C4-2B (cell line): Measurements from ENCODE around the gene SELENOO.

ENCODE experiments used
- CTCF ChIP-seq: fragments of 450-650 bp; conservative IDR thresholded peaks from 2 replicates; pipeline ENCODE4 v1.5.1; 2017; ENCODE audit warnings: mild to moderate bottlenecking
- ZFX ChIP-seq: fragments of 450-650 bp; IDR thresholded peaks from 2 replicates; pipeline ENCODE4 v1.6.1; 2017

GRCh38 chr22:50252082-50253045, 51.6 kb downstream of the SELENOO start:
- no peak; the same call in 1 of the 2 replicates for TF ChIP-seq CTCF
- TF ChIP-seq ZFX, result no peak
